HG03342 (cell line): ENCODE data around the gene CERS6.
"Not testable (repeated sequence)": the region's sequence is repeated elsewhere in the genome, so short reads cannot be mapped to it uniquely, and the experiment has no call there.

Source experiments
- ATAC-seq: cut with Tn5 transposase; IDR thresholded peaks from one replicate; pipeline ENCODE4 v1.9.1; 2021; ENCODE audit warnings: mild to moderate bottlenecking, moderate library complexity; ENCODE audit not compliant: unreplicated experiment

CERS6 gene

DNA sequence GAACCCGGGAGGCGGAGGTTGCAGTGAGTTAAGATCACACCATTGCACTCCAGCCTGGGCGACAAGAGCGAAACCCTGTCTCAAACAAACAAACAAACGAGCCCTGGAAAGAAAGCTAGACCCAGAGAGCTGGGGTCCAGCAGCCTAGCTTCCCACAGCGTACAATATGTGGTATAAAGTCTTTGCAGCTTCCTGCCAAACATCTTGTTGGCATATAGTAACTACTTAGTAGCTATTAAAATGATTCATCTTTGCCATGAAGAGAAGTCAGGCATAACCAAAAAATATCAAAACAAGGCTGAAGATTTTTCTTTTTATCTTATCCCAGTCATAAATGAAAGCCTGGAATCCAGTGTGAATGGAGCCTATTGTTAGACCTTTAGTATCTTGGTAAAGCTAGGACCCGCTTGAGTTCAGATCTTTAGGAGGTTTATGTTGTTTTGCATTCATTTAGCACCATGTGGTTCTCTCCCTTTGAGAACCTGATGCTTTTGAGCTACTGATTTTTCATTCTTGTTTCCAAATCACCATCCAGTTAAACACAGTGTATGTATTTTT, 206.7 kb downstream of the CERS6 start:
- no peak for ATAC-seq

DNA sequence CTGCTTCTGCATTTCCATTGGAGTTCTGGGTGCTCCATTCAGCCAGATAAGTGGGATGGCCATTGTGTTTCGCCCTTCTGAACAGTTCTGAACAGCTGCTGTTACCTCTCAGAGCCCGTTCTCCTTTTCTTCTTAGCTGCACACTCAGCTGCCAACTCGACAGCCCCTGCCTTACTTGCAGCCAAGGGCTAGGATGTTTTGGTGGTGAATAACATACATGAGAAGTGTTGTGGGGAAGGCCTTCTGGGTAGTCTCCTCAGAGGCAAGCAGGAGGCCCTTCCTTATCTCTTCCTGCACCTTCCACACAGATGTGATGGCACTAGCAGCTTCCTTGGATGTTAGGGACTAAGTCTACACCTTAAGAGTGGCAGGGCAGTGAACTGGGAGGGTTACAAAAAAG, 207.9 kb downstream of the CERS6 start:
- no peak for ATAC-seq

DNA sequence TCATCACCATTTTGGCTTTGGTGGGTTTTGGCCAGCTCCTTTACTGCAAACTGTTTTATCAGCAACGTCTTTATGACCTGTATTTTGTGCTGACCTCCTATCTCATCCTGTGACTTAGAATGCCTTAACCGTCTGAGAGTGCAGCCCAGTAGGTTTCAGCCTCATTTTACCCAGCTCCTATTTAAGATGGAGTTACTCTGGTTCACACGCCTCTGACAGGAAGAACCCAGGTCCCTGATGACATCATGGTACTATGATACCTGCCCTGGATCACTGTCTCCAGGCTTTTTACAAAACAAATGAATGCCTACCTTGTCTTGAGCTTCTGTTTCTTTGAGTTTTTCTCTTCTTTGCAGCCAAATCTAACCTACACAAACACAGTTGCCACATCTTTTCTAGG, 208.6 kb downstream of the CERS6 start:
- not testable (repeated sequence) for ATAC-seq

DNA sequence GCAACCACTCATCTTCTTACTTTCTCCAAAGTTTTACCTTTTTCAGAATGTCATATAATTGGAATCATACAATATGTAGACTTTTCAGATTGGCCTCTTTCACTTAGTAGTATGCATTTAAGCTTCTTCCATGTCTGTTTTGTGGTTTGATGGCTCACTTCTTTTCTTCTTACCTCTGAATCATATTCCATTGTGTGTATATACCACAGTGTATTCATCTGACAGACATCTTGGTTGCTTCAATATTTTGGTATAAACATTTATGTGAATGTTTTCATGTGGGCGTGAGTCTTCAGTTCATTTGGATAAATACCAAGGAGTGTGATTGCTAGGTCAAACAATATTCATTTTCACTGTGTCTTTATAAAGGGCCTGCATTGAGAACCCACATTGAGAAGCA, 210.3 kb downstream of the CERS6 start:
- no peak for ATAC-seq

DNA sequence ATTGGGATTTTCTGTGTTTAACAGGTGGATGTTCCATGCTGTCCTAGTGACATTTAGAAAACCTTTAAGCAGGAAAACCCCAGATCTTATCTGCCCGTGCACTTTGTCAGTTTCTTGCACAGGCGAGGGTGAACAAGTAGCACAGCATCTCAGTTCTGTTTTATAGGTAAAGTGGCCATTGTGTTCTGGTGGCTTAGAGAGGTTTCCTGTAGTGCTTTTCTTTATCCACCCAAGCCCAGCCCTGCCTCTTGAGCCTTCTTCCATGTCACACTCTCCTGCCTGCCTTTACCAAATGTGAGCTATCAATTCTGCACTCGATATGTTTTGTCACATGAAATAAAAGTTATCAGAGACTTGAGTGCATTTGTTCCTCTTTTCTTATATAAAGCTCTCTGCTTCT, 211.1 kb downstream of the CERS6 start:
- ATAC-seq = no peak

DNA sequence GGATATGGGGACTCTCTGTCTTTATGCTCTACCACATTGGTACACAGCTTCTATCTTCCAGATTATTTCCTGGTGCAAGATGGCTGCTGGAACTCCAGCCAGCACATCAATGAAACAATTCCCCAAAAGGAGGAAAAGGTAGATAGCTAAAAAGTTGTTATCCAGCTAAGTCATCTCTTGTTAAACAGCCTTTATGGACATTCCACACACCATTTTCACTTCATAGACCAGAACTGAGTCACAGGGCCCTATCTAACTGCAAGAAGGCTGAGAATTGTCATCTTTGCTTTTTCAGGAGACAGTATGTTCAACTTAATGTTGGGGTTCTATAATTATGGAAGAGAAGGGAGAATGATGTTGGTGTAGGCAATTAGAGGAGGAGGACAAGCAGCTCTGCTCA, 213.1 kb downstream of the CERS6 start:
- no peak for ATAC-seq

DNA sequence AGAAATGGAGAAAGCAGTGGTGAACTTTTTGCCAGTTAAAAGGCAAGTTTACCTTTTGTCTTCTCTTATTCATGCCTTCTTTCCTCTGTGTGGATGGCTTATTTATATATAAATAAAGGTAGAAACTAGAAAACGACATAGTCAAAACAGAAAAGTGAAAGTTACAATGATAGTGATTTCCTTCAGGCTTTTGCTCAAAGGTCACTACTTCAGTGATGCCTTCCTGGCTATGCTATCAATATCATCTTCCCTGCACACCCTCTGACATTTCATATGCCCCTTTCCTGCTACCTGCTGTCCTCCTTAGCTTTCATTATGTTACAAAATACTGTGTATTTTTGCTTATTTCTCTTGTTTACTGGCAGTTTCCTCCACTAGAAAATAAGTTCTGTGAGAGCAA, 214.4 kb downstream of the CERS6 start:
- no peak for ATAC-seq

DNA sequence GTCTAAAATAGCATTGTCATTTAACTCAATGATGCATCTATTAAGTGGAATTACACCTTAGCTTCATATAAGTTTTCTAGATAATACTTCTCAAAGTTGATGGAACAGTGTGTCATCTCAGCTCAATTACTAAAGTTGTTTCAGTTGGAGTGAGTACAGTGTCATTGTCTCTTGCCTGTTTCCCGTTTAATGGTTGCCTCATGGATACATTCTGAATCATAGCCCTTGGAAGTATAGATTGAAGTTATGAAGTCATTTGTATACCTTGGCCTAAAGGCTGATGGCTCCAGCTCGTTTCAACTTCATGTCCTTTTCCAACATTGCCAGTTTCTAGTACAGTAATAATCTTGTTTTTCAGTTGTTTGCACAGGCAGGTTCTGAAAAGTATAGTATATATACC, 215.9 kb downstream of the CERS6 start:
- no peak for ATAC-seq

DNA sequence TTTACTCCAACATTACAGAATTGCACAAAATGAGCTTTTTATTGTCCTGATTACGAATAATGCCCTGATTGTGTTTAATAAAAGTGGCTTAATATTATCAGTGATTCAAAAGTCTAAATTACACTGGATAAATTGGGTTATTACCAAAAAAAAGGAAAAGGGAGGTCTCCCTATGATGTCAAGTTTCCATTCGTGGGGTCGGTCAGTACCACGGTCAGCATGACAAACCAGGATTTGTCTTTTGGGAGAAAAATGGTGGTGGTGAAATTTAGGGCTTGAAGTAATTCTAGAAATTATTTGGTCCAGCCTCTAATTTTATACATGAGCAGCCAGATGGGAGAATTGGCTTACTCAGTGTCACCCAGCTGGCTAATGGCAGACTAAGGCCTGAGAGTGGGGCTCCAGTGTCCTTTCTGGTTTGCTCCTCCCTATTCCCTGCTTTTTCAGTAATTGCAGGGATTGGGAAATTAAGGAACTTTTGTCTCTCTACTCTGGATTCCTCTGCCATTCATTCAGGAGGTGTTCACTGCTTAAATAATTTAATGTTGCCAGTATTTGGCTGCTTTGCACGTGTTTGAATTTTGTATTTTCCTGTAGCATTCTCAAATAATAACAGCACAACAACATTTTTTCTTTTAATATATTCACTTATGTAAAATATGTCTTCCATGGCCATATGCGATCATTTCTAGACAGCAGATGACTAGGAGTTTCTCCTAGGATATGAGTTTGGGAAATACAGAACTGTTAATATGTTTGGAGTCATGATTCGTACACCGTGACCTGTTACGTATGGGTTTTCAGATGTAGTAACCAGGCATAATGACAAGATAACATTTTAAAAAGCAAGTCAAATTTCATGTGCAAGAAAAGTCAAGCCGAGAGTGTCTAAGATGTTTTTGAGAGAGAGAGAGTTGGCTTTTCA, 217.5 kb downstream of the CERS6 start:
- no peak for ATAC-seq

DNA sequence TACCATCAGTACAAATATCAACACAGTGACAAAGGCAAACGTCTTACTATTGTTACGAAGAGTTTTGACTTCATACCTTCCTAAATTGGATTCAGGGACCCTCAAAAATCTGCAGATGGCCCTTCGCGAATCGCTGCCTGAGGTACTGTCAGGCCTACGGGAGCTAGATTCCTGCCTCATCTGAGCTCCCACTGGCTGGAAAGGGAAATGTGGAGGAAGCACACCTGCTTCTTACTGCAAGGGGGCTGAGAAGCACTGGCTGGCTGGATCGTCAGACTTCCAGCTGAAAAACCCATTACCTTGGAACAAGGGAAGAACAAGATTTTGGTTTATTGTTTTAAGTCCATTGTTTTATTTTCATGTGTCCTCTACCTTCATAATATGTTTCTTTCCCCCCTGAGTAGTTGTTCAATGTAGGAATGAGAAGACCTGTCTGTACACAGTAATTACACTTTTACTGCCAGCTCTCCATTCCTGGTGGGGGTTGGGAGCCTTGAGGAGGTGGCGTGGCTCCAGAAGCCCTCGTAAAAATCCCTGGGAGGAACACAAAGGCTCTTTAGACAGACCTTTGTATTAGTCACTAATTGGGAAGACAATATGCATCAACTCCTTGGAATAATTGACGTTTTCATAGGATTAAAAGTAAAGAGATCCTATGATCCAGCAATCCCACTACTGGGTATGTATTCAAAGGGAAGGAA, 222.2 kb downstream of the CERS6 start:
- no peak for ATAC-seq

DNA sequence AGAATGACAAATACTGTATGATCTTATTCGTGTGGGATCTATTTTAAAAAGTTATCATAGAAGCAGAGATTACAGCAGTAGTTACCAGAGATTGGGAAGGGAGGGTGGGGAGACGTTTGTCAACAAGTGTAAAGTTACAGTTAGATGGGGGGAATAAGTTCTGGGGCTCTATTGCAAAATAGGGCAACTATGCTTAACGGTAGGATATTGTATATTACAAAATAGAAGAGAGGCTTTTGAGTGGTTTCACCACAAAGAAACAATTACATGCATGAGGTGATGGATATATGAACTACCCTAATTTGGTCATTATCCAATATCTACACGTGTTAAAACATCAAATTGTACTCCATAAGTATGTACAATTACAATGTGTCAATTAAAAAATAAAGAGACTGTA, 223.0 kb downstream of the CERS6 start:
- ATAC-seq = no peak

DNA sequence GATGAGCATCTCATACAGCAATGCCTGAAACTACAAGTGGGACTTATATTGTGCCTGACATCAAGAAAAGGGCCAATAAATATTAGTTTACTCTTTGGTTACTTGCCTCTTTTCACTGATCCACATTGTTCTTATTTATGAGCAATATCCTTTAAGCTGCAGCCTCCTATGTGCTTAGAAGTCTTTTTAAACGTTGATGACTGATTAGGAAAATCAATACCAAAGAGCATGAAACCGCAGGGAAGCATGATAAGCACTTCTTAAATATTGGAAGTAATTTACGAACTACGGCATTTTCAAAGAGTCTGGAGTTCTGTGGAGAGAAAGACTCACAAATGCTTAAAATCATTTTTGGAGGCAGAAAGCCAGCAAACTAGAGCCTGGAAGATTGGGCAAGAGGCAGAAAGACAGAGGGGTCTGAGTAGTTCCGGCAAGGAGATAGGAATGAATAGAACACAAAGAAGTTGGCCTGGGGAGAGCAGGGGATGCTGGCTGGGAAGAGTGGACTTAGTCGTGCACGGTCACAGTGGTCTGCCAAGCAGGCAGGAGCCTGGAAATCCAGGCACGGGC, 223.8 kb downstream of the CERS6 start:
- ATAC-seq = no peak

DNA sequence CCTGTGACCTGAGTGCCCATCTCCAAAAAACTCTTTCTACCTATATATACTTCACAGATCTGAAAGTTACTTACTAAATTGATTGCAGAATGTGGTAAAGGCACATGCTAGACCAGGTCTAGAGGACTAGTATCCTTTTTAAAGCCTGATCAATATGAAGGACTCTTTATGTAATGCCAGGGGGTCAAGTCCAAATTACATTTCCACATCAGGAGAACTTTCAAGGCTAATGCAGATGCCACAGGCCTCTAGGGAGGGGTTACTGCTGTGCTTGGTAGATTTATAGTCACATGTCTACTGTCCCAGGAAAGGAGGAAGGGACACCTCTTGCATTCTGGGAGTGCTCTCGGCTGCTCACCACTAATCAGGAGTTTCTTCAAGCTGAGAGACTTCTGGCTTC, 227.9 kb downstream of the CERS6 start:
- no peak for ATAC-seq

DNA sequence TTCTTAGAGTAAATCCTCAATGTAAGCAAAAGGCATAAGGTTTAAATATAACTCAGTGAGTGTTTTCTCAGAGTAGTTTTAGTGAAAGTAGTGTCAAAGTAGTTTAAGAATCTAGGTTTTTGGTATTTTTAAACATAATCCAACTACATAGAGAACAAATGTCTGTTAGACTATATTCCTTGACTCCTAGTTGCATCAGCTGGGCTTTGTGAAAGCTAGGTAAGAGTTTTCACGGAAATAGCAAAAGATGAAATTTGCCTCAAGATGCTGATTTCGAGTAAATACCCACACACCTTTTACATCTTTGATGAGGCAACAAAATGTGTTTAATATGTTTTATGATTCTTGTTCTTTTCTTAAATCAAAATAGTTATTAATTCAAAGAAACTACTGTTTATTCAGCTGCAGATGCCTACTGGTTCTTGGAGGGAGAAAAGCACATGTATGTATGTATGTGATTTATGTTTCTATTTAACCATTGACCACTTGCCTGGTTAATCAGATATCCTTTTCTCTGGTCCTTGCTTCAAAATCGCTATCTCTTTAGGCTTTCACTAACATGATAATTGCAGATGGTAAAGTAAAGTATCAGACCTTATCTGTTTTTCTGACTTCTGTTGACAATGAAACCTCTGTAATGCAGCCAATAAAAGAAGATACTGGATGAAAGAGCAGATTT, 229.0 kb downstream of the CERS6 start:
- no peak for ATAC-seq

DNA sequence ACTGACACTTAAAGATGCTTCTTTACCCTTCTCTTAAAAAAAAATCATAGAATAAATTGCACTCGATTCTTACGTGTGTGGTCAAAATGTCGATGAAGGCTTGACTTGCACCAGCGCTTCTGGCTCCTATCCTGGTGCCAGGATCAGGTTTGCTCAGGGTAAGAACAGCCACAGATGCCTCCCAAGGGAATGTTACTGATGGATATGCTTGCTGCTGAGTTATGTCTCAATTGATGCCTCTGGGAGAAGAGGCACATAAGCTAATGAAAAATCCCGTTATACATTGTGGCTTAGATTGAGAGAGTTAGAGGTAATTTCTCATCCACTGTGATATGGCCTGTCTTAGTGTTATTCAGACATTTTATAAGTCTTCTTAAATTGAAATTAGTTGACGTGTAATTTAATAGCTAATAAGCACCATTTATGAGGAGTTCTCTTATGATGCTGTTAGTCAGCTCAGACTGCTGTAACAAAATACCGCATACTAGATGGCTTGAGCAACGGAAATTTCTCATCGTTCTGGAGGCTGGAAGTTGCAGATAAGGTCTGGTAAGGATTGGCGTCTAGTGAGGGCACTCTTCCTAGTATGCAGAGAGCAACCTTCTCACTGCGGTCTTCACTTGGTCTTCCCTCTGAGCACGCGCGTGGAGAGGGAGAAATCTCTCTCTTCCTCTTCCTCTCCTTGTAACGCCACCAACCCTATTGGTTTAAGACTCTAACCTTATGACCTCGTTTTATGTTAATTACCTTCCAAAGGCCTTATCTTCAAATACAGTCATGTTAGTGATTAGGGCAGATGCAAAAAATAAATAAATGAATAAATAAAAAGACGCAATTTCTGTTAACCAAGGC, 229.8 kb downstream of the CERS6 start:
- no peak for ATAC-seq

DNA sequence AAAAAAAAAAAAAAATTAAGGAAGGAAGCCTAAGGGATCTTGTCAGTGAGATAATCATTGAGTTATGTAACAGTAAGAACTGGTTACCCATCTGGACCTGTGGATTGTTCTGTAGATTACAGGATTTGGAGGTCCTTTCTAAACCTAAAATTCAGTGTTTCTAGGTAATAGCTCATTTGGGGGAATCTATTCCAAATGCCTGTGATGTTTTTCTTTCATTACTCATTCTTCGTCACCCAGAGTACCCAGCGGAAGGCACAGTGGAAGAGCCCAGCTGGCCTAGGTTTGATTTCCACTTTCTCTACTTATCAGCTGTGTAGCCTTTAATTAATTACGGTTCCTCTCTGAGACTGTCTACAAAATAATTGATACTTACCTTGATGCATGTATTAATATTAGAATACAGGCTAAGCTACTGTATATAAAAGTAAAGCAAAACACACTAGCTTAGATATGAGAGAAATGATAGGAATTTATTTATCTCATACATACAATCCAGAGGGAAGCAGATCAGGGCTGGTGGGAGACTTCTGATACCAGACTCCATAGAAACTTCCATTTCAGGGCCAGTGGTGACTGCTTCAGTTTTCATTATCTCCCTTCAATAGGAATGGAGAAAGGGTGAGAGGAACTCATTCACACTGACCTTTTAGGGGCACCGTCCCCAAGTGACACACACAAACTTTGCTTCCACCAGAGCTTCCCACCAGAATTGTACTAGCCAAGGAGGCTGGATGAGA, 230.6 kb downstream of the CERS6 start:
- no peak for ATAC-seq

DNA sequence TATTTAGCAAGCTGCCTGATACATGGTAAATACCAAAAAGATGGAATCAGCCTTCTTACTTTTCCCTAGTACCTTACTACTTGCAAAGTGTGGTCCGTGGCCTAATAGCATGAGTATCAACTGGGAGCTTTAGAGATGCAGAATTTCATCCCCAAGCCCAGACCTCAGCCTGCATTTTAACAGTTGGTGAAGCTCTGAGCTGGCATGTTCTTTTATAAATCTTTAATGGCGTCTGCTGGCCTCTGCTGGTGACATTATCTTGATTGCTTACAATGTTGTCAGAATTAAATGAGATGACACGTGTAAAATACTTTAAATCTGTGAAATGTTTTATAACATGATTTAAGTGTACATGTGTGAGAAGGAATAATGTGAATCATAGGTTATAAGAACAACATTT, 231.2 kb downstream of the CERS6 start:
- no peak for ATAC-seq

DNA sequence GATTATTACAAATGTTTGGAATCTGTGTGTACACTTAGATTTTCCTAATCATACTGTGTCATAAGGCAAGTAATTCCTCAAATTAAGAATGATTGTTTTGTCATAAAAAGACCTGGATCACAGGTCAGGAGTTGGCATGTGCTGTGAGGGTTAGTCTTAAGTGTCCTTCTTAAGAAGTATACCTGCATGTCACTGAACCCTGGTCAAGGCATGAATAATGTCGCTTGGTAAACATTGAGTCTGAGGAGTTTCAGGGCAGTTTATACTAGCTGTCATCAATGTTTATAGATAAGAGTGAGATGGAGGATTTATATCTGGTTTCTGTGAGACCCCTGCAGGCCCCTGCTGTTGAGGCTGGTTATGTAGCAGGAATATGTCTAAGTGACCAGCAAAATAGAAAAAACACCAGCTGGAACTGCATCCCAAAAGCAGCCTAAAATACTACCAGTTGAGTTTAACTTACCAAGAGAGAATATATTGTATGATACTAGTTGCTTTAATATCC, 234.4 kb downstream of the CERS6 start:
- ATAC-seq = no peak

DNA sequence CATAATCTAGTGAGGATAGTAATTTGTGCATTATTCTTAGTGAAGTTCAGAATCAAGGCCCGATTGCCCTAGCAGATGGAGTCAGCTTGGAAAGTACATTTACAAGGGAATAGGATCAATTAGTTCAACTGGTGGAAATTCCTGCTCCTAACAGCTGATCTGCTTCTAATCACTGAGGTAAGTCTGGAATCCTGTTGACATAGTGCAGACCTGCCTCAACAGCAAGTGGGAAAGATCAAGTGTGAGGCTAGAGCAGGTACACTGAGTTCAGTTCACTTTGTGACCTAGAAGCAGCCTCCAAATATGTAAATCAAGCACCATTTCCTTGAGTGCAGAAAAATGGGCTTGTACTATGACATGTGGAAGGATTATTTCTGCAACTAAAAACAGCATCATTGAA, 235.1 kb downstream of the CERS6 start:
- no peak for ATAC-seq
